Mesenchymal stem cell (in vitro differentiated cells and primary cell): ENCODE results near the gene LPCAT1.

Experiments
- DNase-seq: peaks from one replicate; pipeline ENCODE4 v3.0.0-alpha.2; 2013
- H2AFZ ChIP-seq: one replicate; pipeline ENCODE4 v1.6.1; 2013; ENCODE audit warnings: low read depth, mild to moderate bottlenecking, control low read depth, inconsistent platforms, low read length, moderate library complexity
- H2AK5ac ChIP-seq: 2 replicates; pipeline ENCODE4 v1.6.1; 2013; ENCODE audit warnings: low read length, moderate library complexity, mild to moderate bottlenecking, inconsistent platforms; ENCODE audit not compliant: severe bottlenecking
- H2BK120ac ChIP-seq: one replicate; pipeline ENCODE4 v1.6.1; 2013; ENCODE audit warnings: low read depth, mild to moderate bottlenecking, inconsistent platforms, low read length, moderate library complexity
- H2BK12ac ChIP-seq, 2 experiments: one replicate each; pipeline ENCODE4 v1.6.1; 2013; ENCODE audit warnings: inconsistent platforms in 2 of 2, low read length in 2 of 2, mild to moderate bottlenecking in 2 of 2, moderate library complexity in 2 of 2, control low read depth in 1 of 2
- H2BK15ac ChIP-seq: one replicate; pipeline ENCODE4 v1.6.1; 2013; ENCODE audit warnings: mild to moderate bottlenecking, low read depth, inconsistent platforms; ENCODE audit not compliant: poor library complexity, severe bottlenecking
- H2BK5ac ChIP-seq: 2 replicates; pipeline ENCODE4 v1.6.1; 2013; ENCODE audit warnings: low read depth, mild to moderate bottlenecking, low read length, control low read depth, inconsistent platforms; ENCODE audit not compliant: poor library complexity, severe bottlenecking
- H3K14ac ChIP-seq, 2 experiments: one replicate each; pipeline ENCODE4 v1.6.1; 2013; ENCODE audit warnings: inconsistent platforms in 2 of 2, low read length in 2 of 2, control low read depth in 1 of 2, mild to moderate bottlenecking in 1 of 2, moderate library complexity in 1 of 2
- H3K18ac ChIP-seq, 2 experiments: one replicate each; pipeline ENCODE4 v1.6.1; 2013; ENCODE audit warnings: inconsistent platforms in 2 of 2, low read length in 2 of 2, control low read depth in 1 of 2, low read depth in 1 of 2, mild to moderate bottlenecking in 1 of 2
- H3K23ac ChIP-seq, 2 experiments: one replicate each; pipeline ENCODE4 v1.6.1; 2013; ENCODE audit warnings: inconsistent platforms in 2 of 2, low read length in 2 of 2, mild to moderate bottlenecking in 2 of 2, moderate library complexity in 2 of 2, control low read depth in 1 of 2
- H3K27ac ChIP-seq: 2 replicates; pipeline ENCODE4 v1.5.1; 2013; ENCODE audit warnings: mild to moderate bottlenecking, moderate library complexity, low read length, control low read depth, inconsistent platforms; ENCODE audit not compliant: poor library complexity, severe bottlenecking
- H3K27me3 ChIP-seq, 2 experiments: 2 replicates each; pipeline versions ENCODE4 v1.6.1 to v1.7.0; 2013; ENCODE audit warnings: low read length in 2 of 2, mild to moderate bottlenecking in 2 of 2, moderate library complexity in 2 of 2, control low read depth in 1 of 2, inconsistent platforms in 1 of 2; ENCODE audit not compliant: control insufficient read depth in 1 of 2, insufficient read depth in 1 of 2
- H3K36me3 ChIP-seq, 2 experiments: 2 replicates each; pipeline versions ENCODE4 v1.6.1 to v1.7.0; 2013; ENCODE audit warnings: low read length in 2 of 2, control low read depth in 1 of 2, inconsistent platforms in 1 of 2, low read depth in 1 of 2, mild to moderate bottlenecking in 1 of 2; ENCODE audit not compliant: insufficient read depth in 2 of 2, control insufficient read depth in 1 of 2
- H3K4ac ChIP-seq, 2 experiments: one replicate each; pipeline ENCODE4 v1.6.1; 2013; ENCODE audit warnings: inconsistent platforms in 2 of 2, low read length in 2 of 2, mild to moderate bottlenecking in 2 of 2, moderate library complexity in 2 of 2, control low read depth in 1 of 2, low read depth in 1 of 2
- H3K4me1 ChIP-seq: 2 replicates; pipeline ENCODE4 v1.6.1; 2013; ENCODE audit warnings: low read depth, low read length, control low read depth; ENCODE audit not compliant: control insufficient read depth, insufficient read depth
- H3K4me2 ChIP-seq: 2 replicates; pipeline ENCODE4 v1.6.1; 2013; ENCODE audit warnings: low read length, mild to moderate bottlenecking, inconsistent platforms; ENCODE audit not compliant: poor library complexity, severe bottlenecking
- H3K4me3 ChIP-seq, 2 experiments: 2 replicates each; pipeline versions ENCODE4 v1.5.1 to v1.7.0; 2013; ENCODE audit warnings: low read length in 2 of 2, mild to moderate bottlenecking in 2 of 2, control low read depth in 1 of 2, low read depth in 1 of 2; ENCODE audit not compliant: insufficient read depth in 1 of 2
- H3K79me1 ChIP-seq: replicated peaks from 2 replicates; pipeline ENCODE4 v1.6.1; 2013; ENCODE audit warnings: mild to moderate bottlenecking, control low read depth, low read length, inconsistent platforms; ENCODE audit not compliant: poor library complexity, severe bottlenecking
- H3K9ac ChIP-seq: 2 replicates; pipeline ENCODE4 v1.7.0; 2013; ENCODE audit warnings: mild to moderate bottlenecking, low read length, moderate library complexity
- H3K9me3 ChIP-seq: 2 replicates; pipeline ENCODE4 v1.7.0; 2013; ENCODE audit warnings: mild to moderate bottlenecking, low read length; ENCODE audit not compliant: control insufficient read depth
- H4K8ac ChIP-seq: one replicate; pipeline ENCODE4 v1.6.1; 2013; ENCODE audit warnings: inconsistent platforms, mild to moderate bottlenecking, low read length, moderate library complexity
- H4K91ac ChIP-seq: one replicate; pipeline ENCODE4 v1.6.1; 2013; ENCODE audit warnings: mild to moderate bottlenecking, low read length, inconsistent platforms
- WGBS: methylation state at CpG from one replicate; pipeline ENCODE4 v1.1.7; 2013; ENCODE audit warnings: mixed read lengths; 5-methylcytosine and 5-hydroxymethylcytosine counted together

Gene LPCAT1

GRCh38 chr5:1471997-1472963 lies 51.5 kb downstream of the LPCAT1 start:
- no peaks in the 10 kb centered on the region for H3K27me3 ChIP-seq
- H3K4me1 ChIP-seq = peaks cover 6% of the 10 kb centered on the region
- H3K14ac ChIP-seq = no peak overlapping the region
- peaks cover 84 to 93% of the 10 kb centered on the region in 2 experiments for H3K36me3 ChIP-seq
- H3K27ac ChIP-seq = no peak overlapping the region
- H3K79me1 ChIP-seq = peaks cover 6% of the 10 kb centered on the region
- DNase-seq = no peak
- no peak overlapping the region for H2AFZ ChIP-seq
- H2BK15ac ChIP-seq = no peak overlapping the region
- no peak overlapping the region for H2BK5ac ChIP-seq
- no peak overlapping the region for H2BK120ac ChIP-seq
- no peak overlapping the region for H4K91ac ChIP-seq
- no peak overlapping the region for H4K8ac ChIP-seq
- H3K9me3 ChIP-seq = no peaks in the 10 kb centered on the region
- no peak overlapping the region for H3K4ac ChIP-seq
- no peak overlapping the region for H2AK5ac ChIP-seq
- no peak overlapping the region for H3K23ac ChIP-seq
- no peak overlapping the region for H2BK12ac ChIP-seq
- WGBS = 99% methylated on average over 27 of the region's 27 CpGs
- no peak overlapping the region for H3K18ac ChIP-seq
- no peak overlapping the region for H3K4me2 ChIP-seq
- H3K9ac ChIP-seq = no peak overlapping the region
- no peak overlapping the region for H3K4me3 ChIP-seq

DNA sequence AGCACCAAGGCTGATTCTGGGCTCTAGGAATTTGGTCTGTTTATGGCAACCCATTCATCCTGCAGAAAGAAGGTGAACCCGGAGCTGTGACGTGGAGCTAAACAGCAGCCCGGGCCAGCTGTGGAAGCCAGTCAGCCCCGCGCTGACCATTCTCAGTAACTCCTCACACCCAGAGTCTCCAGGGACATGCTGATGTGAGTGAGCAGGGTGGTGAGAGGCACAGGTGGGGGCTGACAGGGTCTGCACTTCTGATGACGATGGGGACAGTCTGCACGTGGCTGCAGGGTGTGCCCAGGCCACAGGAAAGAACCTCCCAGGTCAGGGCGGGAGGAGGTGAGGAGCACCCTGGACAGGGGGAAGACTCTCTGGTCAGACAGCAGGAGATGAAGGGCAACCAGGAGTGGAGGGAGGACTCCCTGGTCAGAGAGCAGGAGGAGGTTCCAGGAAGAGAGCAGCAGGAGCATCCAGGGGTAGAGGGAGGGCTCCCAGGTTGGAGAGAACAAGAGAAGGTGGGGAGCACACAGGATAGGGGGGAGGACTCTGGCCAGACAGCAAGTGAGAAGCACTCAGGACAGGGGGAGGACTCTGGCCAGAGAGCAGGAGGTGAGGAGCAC lies 52.4 kb downstream of the LPCAT1 start:
- peaks cover 82 to 92% of the 10 kb centered on the region in 2 experiments for H3K36me3 ChIP-seq
- H2BK5ac ChIP-seq = no peak overlapping the region
- H3K27ac ChIP-seq = no peak overlapping the region
- DNase-seq = no peak
- H3K9ac ChIP-seq = no peak overlapping the region
- no peak overlapping the region for H3K18ac ChIP-seq
- H2BK12ac ChIP-seq = no peak overlapping the region
- no peak overlapping the region for H3K14ac ChIP-seq
- H2BK120ac ChIP-seq = no peak overlapping the region
- H3K4me1 ChIP-seq = peaks cover 6% of the 10 kb centered on the region
- no peak overlapping the region for H3K4me3 ChIP-seq
- no peak overlapping the region for H4K91ac ChIP-seq
- peaks cover 6% of the 10 kb centered on the region for H3K79me1 ChIP-seq
- H2AFZ ChIP-seq = no peak overlapping the region
- WGBS = 94% methylated on average over 8 of the region's 8 CpGs
- H3K4me2 ChIP-seq = no peak overlapping the region
- H4K8ac ChIP-seq = no peak overlapping the region
- no peak overlapping the region for H2AK5ac ChIP-seq
- H3K9me3 ChIP-seq = no peaks in the 10 kb centered on the region
- no peak overlapping the region for H2BK15ac ChIP-seq
- H3K4ac ChIP-seq = no peak overlapping the region
- no peak overlapping the region for H3K23ac ChIP-seq
- no peaks in the 10 kb centered on the region for H3K27me3 ChIP-seq

- 89% methylated on average over 18 of the region's 18 CpGs for WGBS
These were observed 53.0 kb downstream of the LPCAT1 start for GRCh38 chr5:1470762-1471211.

More at GRCh38 chr5:1470762-1471211, 53.0 kb downstream of the LPCAT1 start:
- H2BK15ac ChIP-seq = no peak overlapping the region
- no peak overlapping the region for H3K4me3 ChIP-seq
- H3K18ac ChIP-seq = no peak overlapping the region
- no peak overlapping the region for H3K14ac ChIP-seq
- no peak overlapping the region for H2AFZ ChIP-seq
- H3K4ac ChIP-seq = no peak overlapping the region
- H3K9ac ChIP-seq = peak overlapping the region; percentile 45
- H3K4me1 ChIP-seq = peaks cover 6% of the 10 kb centered on the region
- peaks cover 6% of the 10 kb centered on the region for H3K79me1 ChIP-seq
- no peak overlapping the region for H2AK5ac ChIP-seq
- no peak overlapping the region for H2BK5ac ChIP-seq
- H2BK12ac ChIP-seq = no peak overlapping the region
- H3K4me2 ChIP-seq = no peak overlapping the region
- no peaks in the 10 kb centered on the region for H3K27me3 ChIP-seq
- no peaks in the 10 kb centered on the region for H3K9me3 ChIP-seq
- H3K36me3 ChIP-seq = peaks cover 82 to 92% of the 10 kb centered on the region in 2 experiments
- no peak for DNase-seq
- H4K8ac ChIP-seq = no peak overlapping the region
- H2BK120ac ChIP-seq = no peak overlapping the region
- no peak overlapping the region for H3K23ac ChIP-seq
- H4K91ac ChIP-seq = no peak overlapping the region
- H3K27ac ChIP-seq = no peak overlapping the region
